ELR (cell line): ENCODE measurements around the gene PPP2R5D.
A peak's percentile ranks its signal among the peaks of the same experiment; 100 is the strongest.
"Not testable (repeated sequence)": the region's sequence is repeated elsewhere in the genome, so short reads cannot be mapped to it uniquely, and the experiment has no call there.

Experiments
- DNase-seq: peaks from one replicate; pipeline ENCODE4 v3.0.0-alpha.2; 2015; ENCODE audit warnings: low read depth

PPP2R5D gene

GRCh38 chr6:42996513-42996912 is 12.1 kb downstream of the PPP2R5D start:
- peak; percentile 15 for DNase-seq

DNA sequence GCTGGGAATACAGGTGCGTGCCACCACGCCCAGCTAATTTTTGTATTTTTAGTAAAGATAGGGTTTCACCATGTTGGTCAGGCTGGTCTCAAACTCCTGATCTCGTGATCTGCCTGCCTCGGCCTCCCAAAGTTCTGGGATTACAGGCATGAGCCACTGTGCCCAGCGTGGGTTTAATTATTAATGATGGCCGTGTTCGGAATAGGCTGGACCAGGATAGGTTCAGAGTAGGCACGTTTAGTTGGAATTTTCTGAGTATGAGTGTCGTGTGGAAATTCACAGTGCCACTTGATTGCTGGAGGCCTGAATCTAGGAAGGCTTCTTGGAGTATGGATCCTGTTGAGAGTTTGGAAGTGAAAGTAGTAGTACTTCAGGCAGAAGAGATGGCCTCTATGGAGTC is 13.8 kb downstream of the PPP2R5D start:
- DNase-seq, result not testable (repeated sequence)

DNA sequence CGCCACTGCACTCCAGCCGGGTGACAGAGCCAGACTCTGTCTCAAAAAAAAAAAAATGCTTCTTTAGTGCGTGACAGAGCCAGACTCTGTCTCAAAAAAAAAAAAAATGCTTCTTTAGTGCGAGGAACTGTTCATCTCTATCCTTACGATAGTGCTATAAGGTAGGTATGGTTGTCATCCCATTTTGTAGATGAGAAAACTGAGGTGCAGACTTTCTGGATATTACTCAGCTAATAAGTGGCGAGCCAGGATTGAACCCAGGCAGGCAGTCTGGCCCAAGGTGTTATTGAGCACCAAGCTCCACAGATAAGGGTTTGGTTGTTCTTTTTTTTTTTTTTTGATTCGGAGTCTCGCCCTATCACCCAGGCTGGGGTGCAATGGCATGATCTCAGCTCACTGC is 17.5 kb downstream of the PPP2R5D start:
- DNase-seq, result no peak

GRCh38 chr6:43005844-43006243 is 21.5 kb downstream of the PPP2R5D start:
- DNase-seq, result peak; percentile 37

DNA sequence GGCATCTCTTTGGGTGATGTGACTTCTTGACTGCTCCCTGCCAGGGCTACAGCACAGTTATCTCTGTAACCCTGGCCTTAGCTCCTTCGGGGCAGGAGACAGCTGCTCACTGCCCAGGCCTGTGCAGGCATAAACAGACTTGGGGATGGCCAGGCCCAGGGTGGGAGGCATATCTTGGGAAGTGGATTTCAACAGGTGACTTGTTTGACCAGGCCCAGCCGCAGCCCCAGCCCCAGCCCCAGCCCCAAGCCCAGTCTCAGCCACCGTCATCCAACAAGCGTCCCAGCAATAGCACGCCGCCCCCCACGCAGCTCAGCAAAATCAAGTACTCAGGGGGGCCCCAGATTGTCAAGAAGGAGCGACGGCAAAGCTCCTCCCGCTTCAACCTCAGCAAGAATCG is 21.9 kb downstream of the PPP2R5D start:
- no peak for DNase-seq

DNA sequence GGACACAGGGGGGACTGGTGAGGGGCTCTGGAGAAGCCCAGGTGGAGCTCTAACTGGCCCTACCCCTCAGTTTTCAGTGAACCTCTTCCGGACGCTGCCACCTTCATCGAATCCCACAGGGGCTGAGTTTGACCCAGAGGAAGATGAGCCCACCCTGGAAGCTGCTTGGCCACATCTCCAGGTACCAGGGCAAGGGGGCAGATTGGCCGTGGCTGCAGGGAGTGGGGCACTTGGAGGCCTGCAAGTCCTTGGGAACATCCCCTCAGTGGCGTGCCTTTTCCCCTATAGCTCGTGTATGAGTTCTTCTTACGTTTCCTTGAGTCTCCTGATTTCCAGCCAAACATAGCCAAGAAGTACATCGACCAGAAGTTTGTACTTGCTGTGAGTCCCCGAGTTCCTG is 22.8 kb downstream of the PPP2R5D start:
- no peak for DNase-seq

- peak; percentile 63 for DNase-seq
These were observed 24.8 kb downstream of the PPP2R5D start for GRCh38 chr6:43009124-43009523.

- no peak for DNase-seq
These were observed 26.8 kb downstream of the PPP2R5D start for GRCh38 chr6:43011207-43011606.

- DNase-seq, result no peak
These were observed 28.0 kb downstream of the PPP2R5D start for GRCh38 chr6:43012364-43012763.

GRCh38 chr6:43013097-43013842 is 28.9 kb downstream of the PPP2R5D start:
- DNase-seq, result peak; percentile 61

DNA sequence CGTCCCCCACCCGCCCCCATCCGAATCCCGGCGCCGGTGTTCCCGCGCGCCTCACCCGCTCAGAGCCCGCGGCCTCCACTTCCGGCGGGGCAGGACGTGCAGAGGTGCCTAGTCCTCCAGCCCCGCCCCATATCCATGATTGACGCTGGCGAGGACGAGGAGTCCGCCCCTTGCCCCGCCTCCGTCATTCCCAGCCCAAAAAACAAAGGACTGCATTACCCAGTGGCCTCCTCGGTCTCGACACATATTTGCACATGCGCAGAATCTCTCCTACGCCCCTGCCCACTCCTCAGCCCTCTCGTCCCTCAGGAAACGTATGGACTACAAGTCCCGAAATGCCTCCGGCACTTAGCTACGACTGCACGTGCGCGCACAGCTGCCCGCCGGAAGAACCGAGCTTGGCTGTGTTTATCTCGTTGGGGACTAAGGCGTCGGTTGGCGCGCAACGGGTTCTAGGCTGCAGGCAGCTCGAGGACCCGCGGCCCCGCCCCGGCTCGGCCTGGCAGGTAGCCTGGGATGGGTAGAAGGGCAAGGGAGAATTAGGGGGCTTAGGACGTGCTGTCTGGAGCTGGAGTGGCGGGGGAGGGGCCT is 29.6 kb downstream of the PPP2R5D start, which contains the start of the genes KLHDC3 and MEA1:
Gene KLHDC3 (plus strand): TSS at position 407 of the 591 bp plus-strand sequence. CDS start 2,944 bp downstream, outside the sequence.
Gene MEA1 (minus strand): TSS at position 104 of the 591 bp plus-strand sequence. CDS start 133 bp downstream, outside the sequence.
- peak; percentile 100 for DNase-seq

- DNase-seq, result peak; percentile 67
These were observed 30.1 kb downstream of the PPP2R5D start for GRCh38 chr6:43014434-43014909.

DNA sequence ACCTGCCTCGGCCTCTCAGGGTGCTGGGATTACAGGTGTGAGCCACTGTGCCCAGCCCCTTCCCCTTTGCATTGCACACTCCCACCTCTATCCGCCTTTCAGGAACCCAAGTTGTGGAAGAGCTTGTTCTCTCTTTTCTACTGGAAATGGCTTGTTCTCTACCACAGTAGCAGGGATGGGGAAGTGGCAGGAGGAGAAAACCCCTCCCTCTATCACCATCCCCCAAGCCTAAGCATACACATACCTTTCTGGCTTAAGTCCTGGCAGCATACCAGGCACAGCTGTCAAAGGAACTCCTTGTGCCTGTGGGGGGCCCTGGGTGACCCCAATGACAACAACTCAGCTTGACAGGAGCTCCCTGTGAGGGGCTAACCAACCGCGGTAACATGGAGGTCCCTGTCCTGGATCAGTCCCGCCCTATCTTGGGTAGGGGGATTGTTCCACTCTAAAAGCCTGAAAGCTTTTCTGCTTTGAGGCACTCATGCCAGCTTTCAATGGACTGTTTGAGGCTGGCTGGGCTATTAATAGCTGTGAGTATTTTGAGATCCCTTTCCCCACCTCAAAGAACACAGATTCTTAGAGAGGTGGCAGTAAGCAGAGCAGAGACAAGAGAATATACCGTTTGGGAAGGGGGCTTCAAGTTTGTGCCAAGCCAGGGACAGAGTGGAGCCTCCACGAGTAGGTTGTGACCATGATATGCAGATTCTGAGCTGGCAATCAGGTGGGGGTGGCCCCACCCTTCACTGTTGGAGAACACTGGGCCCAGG is 32.0 kb downstream of the PPP2R5D start:
- no peak for DNase-seq

GRCh38 chr6:43016943-43017334 is 32.6 kb downstream of the PPP2R5D start:
- no peak for DNase-seq

DNA sequence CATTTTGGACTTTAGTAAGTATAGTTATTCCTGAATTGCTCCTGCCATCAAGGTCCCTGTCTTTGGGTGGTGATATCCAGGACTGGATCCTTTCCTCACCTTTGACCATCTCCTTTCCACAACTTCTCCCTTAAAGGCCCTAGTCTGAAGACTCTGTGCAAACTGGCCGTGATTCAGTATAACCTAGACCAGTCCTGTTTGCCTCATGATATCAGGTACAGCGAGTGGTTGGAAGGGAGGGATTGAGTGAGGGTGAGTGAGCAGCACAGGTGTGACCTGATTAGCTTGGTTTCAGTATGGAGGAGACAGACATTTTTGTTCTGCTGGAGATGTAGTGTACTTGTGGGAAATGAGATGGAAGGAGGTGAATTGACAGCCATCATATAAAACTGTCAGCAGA is 34.8 kb downstream of the PPP2R5D start:
- no peak for DNase-seq

GRCh38 chr6:43020052-43020705 is 35.8 kb downstream of the PPP2R5D start:
- no peak for DNase-seq

GRCh38 chr6:43020847-43021246 is 36.5 kb downstream of the PPP2R5D start:
- no peak for DNase-seq

GRCh38 chr6:43021270-43022047 is 37.1 kb downstream of the PPP2R5D start, which contains the start of gene RRP36:
RRP36 (plus strand) TSS chr6:43021623; CDS start chr6:43021655, 32 bp downstream.
- DNase-seq, result peak; percentile 86

DNA sequence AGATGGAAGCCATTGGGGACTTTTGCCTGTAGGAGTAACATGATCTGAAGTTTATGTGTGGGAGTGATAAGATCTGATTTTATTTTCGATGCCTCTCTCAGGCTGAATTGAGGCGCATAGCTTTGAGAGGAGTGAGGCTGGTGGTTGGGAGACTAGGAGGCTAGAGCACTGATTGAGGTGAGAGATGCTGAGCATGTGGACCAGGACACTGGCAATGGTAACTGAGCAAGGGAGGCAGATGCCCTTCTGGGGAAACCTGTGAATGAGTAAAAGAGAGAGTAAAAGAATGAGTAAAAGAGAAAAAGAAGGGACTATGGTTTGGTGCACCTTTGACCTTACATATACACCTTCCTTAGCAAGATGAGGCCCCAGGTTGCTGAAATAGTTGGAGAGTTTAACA is 40.1 kb downstream of the PPP2R5D start:
- no peak for DNase-seq

DNA sequence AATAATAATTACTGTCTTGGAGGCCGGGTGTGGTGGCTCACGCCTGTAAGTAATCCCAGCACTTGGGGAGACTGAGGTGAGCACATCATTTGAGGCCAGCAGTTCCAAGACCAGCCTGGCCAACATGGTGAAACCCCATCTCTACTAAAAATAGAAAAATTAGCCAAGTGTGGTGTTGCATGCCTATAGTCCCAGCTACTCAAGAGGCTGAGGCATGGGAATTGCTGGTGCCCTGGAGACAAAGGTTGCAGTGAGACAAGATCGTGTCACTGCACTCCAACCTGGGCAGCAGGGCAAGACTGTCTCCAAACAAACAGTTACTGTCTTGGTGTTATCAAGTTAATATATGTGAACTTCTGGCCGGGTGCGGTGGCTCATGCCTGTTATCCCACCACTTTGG is 42.0 kb downstream of the PPP2R5D start:
- no peak for DNase-seq

DNA sequence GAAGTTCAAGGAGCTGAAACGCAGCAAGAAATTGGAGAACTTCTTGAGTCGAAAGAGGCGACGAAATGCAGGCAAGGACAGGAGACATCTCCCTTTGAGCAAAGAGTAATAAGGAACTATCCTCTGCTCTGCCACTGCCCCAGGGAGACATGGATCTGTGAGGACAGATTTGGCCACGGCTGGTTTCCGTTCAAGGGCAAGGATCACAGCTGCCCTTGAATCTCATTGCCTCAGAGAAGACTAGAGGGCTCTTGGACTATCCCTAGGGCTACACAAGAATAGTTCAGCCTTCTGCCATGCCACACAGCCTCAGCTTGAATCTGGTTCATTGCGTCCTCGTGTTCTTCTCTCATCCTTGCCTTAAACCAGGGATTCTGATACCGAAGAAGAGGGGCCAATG is 44.8 kb downstream of the PPP2R5D start:
- no peak for DNase-seq
